Activated CD4-positive, CD25-positive, alpha-beta regulatory T cell treated with anti-CD3 and anti-CD28 coated beads, Interleukin-2, amount 50 U/mL, for 24 hours (primary cell): ENCODE data around the gene RCAN3.

Source experiments
- ATAC-seq, 2 donors: fragments of 150-1000 bp; cut with Tn5 transposase; one replicate each; pipeline ENCODE4 v1.10.0; 2021; ENCODE audit warnings: mild to moderate bottlenecking in 1 of 2, moderate library complexity in 1 of 2

The RCAN3 gene

DNA sequence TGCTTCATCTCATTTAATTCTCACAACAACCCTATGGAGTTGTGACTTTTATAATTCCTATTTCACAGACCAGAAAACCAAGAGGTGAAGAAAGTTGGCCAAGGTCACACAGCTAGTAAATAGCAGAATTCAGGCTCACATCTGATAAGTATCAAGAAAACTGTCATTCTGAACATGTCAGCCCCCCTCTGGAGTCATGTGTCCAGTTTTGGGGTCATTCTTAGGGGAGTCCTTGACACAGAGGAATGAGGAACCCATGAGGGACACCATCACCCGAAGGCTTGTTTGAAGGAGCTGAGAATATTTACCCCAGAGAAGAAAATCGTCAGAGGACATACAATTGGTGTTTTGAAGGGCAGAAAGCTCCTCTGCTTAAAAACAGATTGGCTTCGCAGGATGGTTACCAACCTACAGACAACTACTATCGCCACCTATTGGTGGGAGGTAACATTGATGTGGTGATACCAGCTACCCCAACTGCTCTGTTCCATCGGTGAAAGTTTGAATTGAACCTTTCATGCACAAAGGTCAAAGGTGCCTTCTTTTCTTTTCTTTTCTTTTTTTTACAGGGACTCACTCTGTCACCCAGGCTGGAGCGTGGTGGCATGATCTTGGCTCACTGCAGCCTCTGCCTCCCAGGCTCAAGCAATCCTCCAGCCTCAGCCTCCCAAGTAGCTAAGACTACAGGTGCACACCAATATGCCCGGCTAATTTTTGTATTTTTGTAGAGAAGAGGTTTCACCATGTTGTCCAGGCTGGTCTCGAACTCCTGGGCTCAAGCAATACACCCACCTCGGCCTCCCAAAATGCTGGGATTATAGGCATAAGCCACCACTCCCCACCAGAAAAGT, 84.6 kb downstream of the RCAN3 start:
- peak; percentile 95 to 96 for ATAC-seq

DNA sequence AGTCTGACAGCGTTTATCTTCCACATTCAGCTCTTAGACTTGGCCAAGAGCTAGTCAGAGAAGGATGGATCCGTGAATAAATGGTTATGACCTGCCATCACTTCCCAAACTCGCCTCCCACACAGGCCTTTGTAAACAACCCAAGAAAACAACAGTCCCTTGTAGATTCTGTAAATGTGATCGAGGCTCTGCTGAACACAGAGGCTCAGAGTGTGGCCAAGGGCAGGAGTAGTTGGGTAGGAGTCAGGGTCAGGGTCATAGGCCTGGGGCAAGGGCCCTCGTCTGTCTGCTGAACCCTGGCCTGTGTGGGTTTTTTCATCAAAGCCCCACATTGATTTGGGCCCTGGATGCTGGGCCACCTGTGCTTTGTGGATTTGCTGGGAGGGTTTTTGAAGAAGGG, 85.9 kb downstream of the RCAN3 start:
- ATAC-seq, result no peak

DNA sequence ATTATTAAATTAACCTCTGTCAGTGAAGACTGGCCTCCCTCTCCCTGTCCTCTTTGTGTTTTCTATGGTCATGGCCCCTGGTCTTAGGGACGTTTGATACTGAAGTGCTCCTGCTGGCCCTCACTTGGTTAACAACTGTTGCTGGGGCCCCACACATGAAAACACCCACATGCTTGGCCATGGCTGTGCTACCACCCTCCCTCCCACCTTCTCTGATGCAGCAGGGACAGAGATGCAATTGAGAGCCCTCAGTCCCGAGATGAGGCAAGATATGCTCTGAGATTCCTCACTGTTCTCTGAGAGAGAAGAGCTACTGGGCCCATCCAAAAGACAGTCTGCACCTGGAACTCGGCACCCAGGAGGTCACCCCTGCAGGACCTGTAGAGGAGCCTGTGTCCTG, 86.6 kb downstream of the RCAN3 start:
- ATAC-seq, result no peak
